Measurements from ENCODE around the gene LINC00237. TPM values are rescaled to one million over a fixed set of nuclear protein-coding genes. Genes with fewer than 3 reads are reported as not detected.

The LINC00237 gene
- total RNA-seq, 4 donors from 2014 or later: 0.83 TPM; not detected in 3

- Histone ChIP-seq H3K9me3 (no peaks in the 10 kb centered on the region), H3K27me3 (peaks cover 6% of the 10 kb centered on the region), H3K27ac (no peak overlapping the region), H3K4me3 (no peak overlapping the region), H3K4me1 (no peaks in the 10 kb centered on the region), H3K36me3 (no peaks in the 10 kb centered on the region)
- TF ChIP-seq POLR2A (IDR thresholded peaks at IDR 0.05): no peak
- TF ChIP-seq POLR2AphosphoS5 (IDR thresholded peaks at IDR 0.05): no peak
- TF ChIP-seq, protein P1, sequence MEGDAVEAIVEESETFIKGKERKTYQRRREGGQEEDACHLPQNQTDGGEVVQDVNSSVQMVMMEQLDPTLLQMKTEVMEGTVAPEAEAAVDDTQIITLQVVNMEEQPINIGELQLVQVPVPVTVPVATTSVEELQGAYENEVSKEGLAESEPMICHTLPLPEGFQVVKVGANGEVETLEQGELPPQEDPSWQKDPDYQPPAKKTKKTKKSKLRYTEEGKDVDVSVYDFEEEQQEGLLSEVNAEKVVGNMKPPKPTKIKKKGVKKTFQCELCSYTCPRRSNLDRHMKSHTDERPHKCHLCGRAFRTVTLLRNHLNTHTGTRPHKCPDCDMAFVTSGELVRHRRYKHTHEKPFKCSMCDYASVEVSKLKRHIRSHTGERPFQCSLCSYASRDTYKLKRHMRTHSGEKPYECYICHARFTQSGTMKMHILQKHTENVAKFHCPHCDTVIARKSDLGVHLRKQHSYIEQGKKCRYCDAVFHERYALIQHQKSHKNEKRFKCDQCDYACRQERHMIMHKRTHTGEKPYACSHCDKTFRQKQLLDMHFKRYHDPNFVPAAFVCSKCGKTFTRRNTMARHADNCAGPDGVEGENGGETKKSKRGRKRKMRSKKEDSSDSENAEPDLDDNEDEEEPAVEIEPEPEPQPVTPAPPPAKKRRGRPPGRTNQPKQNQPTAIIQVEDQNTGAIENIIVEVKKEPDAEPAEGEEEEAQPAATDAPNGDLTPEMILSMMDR (IDR thresholded peaks at IDR 0.05): no peak
- TF ChIP-seq EP300 (IDR thresholded peaks at IDR 0.05): no peak
- WGBS: 70% methylated on average over 3 of the region's 3 CpGs
- no peak for DNase-seq (ENCODE audit: low spot score in 2 of 2)
Observed at GRCh38 chr20:21076073-21076472, 30.1 kb downstream of the LINC00237 start.

DNA sequence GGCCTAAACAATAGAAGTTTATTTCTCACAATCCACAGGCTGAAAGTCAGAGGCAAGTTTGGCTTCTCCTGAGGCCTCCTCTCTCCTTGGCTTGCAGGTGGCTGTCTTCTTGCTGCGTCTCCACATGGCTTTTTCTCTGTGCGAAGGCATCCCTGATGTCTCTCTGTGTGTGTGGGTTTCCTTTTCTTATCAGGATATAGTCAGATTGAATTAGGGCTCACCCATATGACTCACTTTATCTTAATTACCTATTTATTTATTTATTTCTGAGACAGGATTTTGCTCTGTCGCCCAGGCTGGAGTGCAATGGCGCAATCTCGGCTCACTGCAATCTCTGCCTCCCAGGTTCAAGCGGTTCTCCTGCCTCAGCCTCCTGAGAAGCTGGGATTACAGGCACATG, 30.7 kb downstream of the LINC00237 start:
- no peak overlapping the region for H3K27ac ChIP-seq
- TF ChIP-seq POLR2AphosphoS5 (IDR thresholded peaks at IDR 0.05) (no peak), POLR2A (IDR thresholded peaks at IDR 0.05) (no peak), EP300 (IDR thresholded peaks at IDR 0.05) (no peak)
- TF ChIP-seq, protein P1 (IDR thresholded peaks at IDR 0.05): no peak
- no peak for DNase-seq (ENCODE audit: low spot score in 2 of 2)
- no peaks in the 10 kb centered on the region for H3K4me1 ChIP-seq
- H3K27me3 ChIP-seq: peaks cover 6% of the 10 kb centered on the region
- H3K9me3 ChIP-seq: no peaks in the 10 kb centered on the region
- H3K36me3 ChIP-seq: no peaks in the 10 kb centered on the region
- WGBS: 79% methylated on average over 6 of the region's 6 CpGs
- H3K4me3 ChIP-seq: no peak overlapping the region

DNA sequence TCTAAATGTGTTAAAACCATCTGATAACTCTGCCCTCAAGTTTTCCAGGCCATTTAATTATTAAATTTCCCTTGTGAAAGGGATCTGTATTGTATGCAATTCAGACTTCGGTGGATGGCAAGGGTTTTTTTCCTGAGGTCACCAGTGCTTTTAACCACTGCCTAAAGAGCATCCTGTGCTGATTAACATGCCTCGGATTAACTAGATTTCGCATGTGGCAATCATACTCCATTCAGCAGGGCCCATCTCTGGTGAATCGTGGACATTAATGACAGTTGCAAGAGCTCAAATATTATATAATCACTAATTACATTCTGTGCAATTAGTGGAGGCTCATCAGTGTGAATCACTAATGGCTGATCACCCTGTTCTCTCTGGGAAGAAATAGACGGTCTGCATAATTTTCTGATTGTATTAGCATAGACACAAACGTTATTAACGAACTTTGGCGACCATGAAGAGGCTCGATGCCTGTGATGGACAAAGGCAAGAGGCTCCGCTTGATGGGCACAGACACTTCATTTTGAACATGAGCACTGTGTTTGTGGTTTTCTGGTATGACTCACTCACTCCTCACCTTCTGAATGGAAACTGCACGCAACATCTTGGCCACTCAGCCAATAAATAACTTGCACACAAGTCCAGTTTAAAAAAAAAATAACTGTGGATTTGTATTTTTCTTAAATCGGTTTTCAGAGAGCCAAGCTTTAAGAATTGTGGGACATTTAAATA, 31.4 kb downstream of the LINC00237 start:
- Histone ChIP-seq H3K9me3 (no peaks in the 10 kb centered on the region), H3K27me3 (peaks cover 6% of the 10 kb centered on the region), H3K27ac (no peak overlapping the region), H3K4me1 (no peaks in the 10 kb centered on the region), H3K36me3 (no peaks in the 10 kb centered on the region), H3K4me3 (no peak overlapping the region)
- 75% methylated on average over 12 of the region's 12 CpGs for WGBS
- DNase-seq (ENCODE audit: low spot score in 2 of 2): no peak
- no peak for TF ChIP-seq POLR2A (IDR thresholded peaks at IDR 0.05)

DNA sequence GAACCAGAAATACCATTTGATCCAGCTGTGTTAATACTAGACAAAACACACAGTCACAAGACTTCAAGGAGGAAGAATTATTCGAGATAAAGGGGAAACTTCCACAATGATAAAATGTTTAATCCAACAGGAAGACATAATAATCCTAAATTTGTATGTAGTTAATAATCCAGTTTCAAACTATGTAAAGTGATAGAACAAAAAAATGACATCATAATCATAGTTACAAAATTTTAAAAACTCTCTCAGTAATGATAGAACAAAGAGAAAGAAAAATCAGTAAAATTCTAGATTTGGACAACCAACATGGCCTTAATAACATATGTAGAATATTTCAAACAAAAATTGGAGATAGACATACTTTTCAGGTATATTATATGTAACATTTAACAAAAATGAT, 38.9 kb downstream of the LINC00237 start:
- Histone ChIP-seq H3K36me3 (no peaks in the 10 kb centered on the region), H3K27me3 (peaks cover 7% of the 10 kb centered on the region), H3K27ac (no peak overlapping the region), H3K4me3 (no peak overlapping the region), H3K4me1 (no peaks in the 10 kb centered on the region), H3K9me3 (no peaks in the 10 kb centered on the region)
- TF ChIP-seq POLR2AphosphoS5 (IDR thresholded peaks at IDR 0.05) (no peak), EP300 (IDR thresholded peaks at IDR 0.05) (no peak), POLR2A (IDR thresholded peaks at IDR 0.05) (no peak)
- TF ChIP-seq, protein P1 (IDR thresholded peaks at IDR 0.05): no peak
- DNase-seq (ENCODE audit: low spot score in 2 of 2): no peak
- 83% methylated on average over 1 of the region's 1 CpG for WGBS

DNA sequence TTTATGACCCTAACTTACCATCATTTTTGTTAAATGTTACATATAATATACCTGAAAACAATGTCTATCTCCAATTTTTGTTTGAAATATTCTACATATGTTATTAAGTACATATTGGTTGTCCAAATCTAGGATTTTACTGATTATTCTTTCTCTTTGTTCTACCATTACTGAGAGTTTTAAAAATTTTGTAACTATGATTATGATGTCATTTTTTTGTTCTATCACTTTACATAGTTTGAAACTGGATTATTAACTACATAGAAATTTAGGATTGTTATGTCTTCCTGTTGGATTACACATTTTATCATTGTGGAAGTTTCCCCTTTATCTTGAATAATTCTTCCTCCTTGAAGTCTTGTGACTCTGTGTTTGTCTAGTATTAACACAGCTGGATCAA, 41.2 kb downstream of the LINC00237 start:
- H3K27ac ChIP-seq: no peak overlapping the region
- no peak overlapping the region for H3K4me3 ChIP-seq
- DNase-seq (ENCODE audit: low spot score in 2 of 2): no peak
- H3K36me3 ChIP-seq: no peaks in the 10 kb centered on the region
- no peaks in the 10 kb centered on the region for H3K9me3 ChIP-seq
- no peaks in the 10 kb centered on the region for H3K4me1 ChIP-seq
- H3K27me3 ChIP-seq: peaks cover 7% of the 10 kb centered on the region
- TF ChIP-seq, protein P1 (IDR thresholded peaks at IDR 0.05): no peak
- no peak for TF ChIP-seq EP300 (IDR thresholded peaks at IDR 0.05)
- no peak for TF ChIP-seq POLR2AphosphoS5 (IDR thresholded peaks at IDR 0.05)
- TF ChIP-seq POLR2A (IDR thresholded peaks at IDR 0.05): no peak

- 91% methylated on average over 7 of the region's 7 CpGs for WGBS
- Histone ChIP-seq H3K27me3 (peaks cover 3% of the 10 kb centered on the region), H3K4me3 (no peak overlapping the region), H3K27ac (no peak overlapping the region), H3K4me1 (no peaks in the 10 kb centered on the region), H3K36me3 (no peaks in the 10 kb centered on the region), H3K9me3 (no peaks in the 10 kb centered on the region)
- TF ChIP-seq POLR2A (IDR thresholded peaks at IDR 0.05) (no peak), POLR2AphosphoS5 (IDR thresholded peaks at IDR 0.05) (no peak), EP300 (IDR thresholded peaks at IDR 0.05) (no peak)
- TF ChIP-seq, protein P1 (IDR thresholded peaks at IDR 0.05): no peak
- no peak for DNase-seq (ENCODE audit: low spot score in 2 of 2)
Observed at GRCh38 chr20:21063276-21063675, 42.9 kb downstream of the LINC00237 start.
